Fibroblast of peridontal ligament (primary cell): ENCODE results near the gene PMAIP1.
"Not testable (repeated sequence)": the region's sequence is repeated elsewhere in the genome, so short reads cannot be mapped to it uniquely, and the experiment has no call there.

Experiments
- DNase-seq: peaks from one replicate; pipeline ENCODE4 v3.0.0-alpha.2; 2010; ENCODE audit errors: extremely low read depth

The PMAIP1 gene

DNA sequence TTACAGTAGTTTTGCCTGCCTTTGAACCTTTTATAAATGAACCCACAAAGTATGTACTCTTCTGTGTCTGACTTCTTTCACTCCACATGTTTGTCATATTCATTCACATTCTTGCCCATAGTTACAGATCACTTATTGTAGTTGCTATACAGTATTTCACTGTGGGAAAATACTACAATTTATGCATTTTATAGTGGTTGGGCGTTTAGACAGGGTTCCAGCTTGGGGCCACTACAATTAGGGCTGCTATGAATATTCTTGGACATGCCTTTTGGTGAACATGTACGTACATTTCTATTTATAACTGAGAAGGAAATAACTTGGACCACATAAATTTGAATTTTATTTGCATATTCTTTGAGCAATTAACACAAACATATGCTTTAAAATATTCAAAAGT lies 15.4 kb upstream of the PMAIP1 start:
- peak; percentile 35 for DNase-seq

DNA sequence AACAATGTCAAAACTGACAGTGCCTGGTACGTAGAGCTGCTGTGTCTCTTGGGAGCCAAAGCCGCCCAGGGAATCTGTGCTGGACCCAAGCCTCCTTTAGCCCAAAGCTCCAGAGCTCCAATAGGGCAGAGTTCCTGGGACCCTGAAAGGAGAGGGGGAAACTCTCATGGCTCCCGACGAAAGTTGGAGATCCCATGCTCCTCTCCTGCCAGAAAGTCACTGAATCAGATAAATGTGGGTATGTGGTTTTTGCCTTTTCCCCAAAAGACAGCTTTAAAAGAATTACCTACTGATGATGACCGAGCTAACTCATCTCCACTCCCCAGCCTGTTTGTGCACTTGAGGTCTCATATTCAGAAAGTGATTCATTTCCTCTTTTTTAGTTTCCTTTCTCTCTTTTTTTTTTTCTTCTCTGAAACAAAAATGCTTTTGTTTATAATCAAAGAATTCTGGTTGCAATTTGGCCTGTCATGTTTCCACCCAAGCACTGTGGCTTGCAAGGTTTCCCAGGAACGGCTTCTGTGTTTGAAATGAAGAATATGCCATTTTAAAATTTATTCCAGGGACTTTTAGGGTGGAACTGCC lies 14.1 kb upstream of the PMAIP1 start:
- DNase-seq, result peak; percentile 87

DNA sequence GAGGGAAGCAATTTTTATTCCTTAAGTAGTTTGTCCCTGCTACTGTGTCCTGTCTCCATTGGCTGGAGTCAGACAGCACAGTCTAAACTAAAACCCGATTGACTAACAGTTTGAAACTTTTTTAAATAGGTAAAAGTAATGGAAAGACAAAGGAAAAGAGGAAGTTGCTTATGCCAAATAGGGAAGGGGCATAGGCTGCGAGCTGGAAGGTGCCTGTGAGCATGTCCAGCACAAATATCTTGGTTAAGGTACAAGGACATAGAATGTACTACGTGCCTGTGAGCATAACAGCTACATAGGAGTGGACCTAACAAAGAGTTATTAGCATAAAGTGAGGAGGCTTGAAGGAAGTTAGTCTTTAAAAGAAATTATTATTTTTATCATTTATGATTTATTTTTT lies 13.4 kb upstream of the PMAIP1 start:
- not testable (repeated sequence) for DNase-seq

DNA sequence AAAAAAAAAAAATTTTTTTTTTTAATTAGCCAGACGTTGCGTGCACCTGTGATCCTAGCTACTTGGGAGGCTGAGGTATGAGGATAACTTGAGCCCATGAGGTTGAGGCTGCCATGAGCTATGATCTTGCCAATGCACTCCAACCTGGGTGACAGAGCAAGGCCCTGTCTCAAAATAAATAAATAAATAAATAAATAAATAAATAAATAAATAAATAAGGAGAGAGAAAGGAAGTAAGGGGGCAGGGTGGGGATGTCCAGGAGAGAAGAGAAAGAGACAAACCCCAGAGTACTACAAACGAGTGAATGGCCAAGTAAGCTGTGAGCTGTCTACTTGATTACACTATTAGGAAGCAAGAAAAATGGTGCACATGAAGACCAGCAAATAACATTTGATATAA lies 7.7 kb upstream of the PMAIP1 start:
- no peak for DNase-seq

DNA sequence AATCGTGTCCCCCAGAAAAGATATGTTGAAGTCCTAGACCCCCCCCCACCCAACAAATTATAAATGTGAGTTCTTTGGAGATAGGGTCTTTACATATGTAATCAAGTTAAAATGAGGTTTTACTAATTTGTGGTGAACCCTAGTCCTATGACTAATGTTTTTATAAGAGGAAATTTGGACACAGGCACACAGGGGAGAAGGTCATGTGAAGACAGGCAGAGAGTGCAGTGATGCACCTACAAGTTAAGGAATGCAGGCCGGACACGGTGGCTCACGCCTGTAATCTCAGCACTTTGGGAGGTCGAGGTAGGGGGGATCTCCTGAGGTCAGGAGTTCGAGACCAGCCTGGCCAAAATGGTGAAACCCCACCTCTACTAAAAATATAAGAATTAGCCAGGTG lies 5.8 kb upstream of the PMAIP1 start:
- DNase-seq, result no peak

DNA sequence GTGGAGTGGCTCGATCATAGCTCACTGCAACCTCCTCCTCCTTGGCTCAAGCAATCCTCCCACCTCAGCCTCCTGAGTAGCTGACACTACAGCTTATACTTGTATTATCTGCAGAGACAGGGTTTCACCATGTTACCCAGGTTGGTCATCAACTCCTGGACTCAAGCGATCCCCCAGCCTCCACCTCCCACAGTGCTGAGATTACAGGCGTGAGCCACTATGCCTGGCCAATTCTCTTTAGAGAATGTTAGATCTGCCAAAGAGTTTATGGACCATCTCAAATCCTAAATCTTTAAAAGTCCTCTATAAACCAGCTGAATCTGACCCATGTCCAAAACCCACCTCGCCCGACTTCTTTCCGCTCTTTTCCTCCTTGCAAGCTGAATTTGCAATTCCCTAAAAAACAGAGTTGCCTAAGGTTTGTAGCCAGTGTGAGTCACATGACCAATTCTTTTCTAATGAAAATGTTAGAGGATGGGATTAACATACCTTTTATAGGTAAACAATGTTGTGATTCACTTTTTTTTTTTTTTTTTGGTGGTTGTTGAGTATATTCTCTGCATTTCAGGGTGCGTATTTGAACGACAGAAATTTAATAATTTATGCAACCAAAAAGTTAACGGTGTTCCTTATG lies 2.4 kb upstream of the PMAIP1 start:
- DNase-seq, result no peak

DNA sequence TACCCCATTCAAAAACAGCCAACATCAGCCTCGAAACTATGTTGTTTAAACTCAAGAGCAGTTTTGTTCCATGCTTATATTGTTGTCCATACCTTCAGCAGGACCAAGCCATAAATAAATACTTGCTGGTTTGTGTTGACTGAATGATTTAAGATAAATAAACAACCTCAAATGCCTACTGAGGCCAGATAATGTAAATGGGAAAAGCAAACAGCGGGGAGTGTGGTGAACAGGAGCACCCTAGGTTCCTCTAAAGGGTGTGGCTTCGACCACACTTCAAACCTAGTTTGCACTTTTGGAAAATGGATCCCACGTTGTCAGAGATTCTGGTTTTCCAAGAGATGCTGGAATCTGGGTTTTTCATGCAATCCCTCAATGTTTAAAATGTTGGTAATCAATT lies 1.7 kb upstream of the PMAIP1 start:
- no peak for DNase-seq

DNA sequence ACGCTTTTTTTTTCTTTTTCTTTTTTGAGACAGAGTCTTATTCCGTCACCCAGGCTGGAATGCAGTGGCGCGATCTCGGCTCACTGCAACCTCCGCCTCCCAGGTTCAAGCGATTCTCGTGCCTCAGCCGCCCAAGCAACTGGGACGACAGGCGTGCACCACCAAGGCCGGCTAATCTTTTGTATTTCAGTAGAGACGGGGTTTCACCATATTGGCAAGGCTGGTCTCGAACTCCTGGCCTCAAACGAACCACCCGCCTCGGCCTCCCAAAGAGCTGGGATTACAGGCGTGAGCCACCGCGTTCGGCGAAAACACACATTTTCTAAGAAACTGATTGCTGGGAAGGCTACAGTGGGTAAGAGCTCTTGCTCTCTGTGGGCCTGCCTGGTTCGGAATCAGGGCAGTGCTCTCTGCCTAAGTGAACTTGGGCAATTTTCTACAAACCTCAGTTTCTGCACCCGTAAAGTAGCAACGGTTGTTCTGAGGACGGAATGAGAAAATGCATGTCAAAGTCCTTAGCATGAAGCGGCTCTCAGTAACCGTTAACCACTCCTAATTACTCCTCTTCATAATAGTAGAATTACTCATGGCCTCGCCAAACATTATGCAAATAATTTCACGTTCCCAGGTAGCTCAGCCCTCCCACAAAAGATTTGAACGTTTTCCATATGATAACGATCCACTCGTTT lies 1.0 kb upstream of the PMAIP1 start:
- DNase-seq, result no peak

DNA sequence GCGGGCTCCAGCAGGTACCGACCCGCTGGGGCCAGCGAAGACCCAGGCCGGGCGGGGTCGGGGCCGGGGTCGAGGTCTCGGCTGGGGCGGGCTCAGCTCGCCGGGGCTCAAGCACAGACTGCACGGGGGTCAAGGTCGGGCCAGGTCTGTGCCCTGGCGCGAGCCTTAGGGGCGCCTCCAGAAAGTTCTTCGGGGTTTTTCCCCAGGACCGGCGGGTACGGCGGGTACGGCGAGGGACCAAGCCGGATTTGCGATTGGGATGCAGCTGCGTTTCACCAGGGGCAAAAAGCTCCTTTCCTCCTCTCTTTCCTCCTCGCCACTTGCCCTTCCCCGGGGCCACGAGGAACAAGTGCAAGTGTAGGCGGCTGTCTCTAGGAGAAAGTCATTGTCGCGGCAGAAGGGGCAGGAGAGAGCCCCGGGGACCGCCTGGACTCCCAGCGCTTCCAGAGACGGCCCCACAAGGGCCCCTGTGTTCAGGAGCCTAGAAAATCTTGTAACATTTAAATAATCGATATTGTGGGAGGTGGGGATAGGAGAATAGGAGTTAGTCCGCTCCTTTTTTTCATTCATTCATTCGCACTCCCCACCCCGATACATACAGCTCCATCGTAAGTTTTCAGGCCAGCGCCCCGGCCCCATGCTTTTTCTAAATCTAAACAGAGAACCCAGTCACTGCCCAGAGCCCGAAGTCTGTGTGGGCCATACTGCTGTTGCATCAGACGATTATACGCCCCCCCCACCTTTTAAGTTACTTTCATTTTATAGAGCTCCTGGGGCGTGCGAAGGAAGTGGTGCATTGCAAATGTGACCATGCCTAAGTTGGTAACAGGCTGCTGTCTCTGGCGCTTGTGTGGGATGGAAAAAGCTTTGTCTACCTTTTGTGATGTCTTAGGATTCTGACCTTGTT lies 679 bp downstream of the PMAIP1 start:
- DNase-seq, result peak; percentile 73

DNA sequence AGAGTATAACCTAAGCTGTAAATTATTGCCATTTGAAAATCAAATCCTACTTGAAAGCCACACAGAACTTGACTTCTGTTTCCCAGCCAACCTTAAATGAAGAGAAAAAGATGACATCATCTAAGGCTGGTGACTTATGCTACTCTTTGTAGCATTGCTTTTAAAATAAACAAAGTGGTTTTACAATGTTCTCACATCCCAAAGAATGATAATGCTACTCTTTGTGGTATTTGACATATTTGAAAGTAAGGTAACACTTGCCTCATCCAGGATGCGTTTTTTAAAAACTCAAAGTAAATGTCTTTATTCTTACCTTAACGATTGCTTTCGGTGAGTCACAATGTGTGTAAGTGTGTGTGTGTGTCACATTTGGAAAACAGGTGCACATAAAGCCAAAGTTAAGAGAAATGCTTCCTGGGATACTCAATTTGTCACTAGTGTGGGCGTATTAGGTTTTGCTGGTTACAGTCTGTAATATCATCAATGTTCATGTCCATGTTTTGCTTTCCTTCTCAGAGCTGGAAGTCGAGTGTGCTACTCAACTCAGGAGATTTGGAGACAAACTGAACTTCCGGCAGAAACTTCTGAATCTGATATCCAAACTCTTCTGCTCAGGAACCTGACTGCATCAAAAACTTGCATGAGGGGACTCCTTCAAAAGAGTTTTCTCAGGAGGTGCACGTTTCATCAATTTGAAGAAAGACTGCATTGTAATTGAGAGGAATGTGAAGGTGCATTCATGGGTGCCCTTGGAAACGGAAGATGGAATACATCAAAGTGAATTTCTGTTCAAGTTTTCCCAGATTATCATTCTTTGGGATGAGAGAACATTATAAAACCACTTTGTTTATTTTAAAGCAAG lies 2.6 kb downstream of the PMAIP1 start:
- peak; percentile 88 for DNase-seq

DNA sequence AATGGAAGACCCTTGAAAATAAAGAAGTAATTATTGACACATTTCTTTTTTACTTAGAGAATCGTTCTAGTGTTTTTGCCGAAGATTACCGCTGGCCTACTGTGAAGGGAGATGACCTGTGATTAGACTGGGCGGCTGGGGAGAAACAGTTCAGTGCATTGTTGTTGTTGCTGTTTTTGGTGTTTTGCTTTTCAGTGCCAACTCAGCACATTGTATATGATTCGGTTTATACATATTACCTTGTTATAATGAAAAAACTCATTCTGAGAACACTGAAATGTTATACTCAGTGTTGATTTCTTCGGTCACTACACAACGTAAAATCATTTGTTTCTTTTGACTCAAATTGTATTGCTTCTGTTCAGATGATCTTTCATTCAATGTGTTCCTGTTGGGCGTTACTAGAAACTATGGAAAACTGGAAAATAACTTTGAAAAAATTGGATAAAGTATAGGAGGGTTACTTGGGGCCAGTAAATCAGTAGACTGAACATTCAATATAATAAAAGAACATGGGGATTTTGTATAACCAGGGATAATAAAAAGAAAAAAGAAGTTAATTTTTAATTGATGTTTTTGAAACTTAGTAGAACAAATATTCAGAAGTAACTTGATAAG lies 3.3 kb downstream of the PMAIP1 start:
- DNase-seq, result no peak

DNA sequence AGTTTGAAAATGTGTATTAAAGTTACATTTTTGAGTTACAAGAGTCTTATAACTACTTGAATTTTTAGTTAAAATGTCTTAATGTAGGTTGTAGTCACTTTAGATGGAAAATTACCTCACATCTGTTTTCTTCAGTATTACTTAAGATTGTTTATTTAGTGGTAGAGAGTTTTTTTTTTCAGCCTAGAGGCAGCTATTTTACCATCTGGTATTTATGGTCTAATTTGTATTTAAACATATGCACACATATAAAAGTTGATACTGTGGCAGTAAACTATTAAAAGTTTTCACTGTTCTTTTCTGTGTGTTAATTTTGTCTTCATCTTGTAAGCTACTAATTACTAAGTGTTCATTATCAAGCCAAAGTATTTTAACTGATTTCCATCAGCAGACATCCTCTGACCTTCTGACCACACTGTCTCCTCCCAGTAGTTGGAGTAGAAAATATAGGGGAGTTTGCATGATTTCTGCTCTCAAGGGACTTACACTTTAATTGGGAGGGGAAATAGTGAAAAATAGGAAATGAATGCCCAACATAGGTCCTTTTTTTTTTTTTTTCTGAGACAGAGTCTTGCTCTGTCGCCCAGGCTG lies 4.3 kb downstream of the PMAIP1 start:
- no peak for DNase-seq

DNA sequence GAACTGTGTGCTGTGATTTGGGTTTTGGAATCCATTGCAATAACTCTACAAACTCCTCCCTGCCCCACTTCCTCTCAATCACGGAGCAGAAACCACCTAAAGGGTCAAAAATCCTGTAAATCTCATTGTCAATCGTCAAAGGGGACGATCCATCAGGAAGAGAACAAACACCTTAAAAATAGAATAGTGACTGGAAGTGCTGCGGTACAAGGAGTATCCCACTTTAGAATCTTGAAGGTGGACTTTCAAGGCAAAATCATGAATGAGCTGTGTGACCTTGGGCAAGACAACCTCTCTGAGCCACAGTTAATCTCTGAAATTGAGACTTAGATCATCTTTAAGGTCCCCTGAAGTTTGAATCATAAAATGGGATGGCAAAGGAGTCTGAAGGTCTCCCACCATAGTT lies 5.9 kb downstream of the PMAIP1 start:
- DNase-seq, result no peak

DNA sequence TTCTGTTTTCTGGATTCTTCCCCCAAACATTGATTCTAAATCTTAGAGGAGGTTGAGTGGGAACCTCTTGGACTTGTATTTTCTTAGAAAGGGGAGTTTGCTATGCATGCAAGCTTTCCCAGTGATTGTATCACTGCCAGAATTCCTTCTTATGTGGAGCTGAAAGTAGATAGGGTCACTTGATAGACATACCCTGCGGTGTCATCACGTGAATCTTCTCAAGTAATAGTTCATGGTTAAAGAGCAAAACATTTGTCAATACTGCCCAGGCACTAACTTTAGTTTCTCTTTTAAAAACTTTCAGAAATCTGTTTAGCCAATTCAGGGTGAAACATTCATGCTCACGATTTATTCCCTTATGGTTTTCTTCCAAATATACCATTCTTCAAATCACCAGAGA lies 6.4 kb downstream of the PMAIP1 start:
- DNase-seq, result no peak

DNA sequence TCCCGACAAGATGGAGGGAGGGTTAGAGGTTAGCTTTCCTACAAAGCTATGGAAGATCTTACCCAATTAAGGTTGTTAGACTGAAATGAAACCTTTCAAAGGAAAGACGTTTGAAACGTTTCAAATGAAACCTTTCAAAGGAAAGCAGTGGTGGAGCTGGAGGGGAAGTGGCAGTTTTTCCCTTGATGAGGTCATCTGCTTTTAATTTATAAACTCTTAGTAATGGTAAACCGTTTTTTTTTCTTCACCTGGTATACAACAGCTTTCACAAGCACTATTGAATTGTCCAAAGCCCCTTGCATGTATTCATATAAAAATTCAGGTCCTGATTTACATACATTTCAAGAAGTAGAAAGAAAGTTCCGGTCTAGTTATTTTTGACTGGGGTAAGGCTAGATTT lies 7.4 kb downstream of the PMAIP1 start:
- no peak for DNase-seq

DNA sequence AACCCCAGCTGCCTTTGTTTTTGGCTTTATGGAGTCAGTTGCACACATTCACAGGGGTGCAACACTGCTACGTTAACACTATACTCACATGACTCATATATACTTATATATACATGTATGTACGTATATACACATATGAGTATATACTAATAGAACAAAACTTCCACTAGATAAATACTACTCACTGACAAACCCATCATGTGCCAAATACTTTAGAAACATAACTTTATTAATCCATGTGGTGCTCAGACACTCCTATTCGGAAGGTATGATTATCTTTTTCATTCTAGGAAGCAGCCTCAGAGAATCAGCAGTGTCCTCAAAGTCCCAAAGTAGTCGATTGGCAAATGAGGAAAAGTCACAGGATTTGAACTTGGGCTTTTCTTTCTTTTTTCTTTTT lies 7.9 kb downstream of the PMAIP1 start:
- DNase-seq, result no peak

DNA sequence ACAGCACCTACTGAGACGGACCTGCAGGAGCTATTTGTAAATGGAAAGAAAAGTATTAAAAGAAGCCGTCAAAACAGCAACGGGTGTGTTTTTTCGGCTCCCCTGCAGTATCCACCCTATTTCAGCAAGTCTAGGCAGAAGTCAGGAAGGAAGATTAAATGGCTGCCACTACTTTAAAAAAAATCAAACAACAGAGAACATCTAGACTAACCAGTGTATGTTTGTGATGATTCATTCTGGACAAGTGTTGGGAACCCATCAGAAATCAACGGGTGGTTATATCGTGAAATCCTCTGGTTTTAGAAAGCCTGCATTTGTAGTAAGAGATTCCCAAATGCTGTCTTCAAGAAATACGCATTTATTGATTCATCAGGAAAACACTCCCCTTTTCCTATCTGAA lies 9.0 kb downstream of the PMAIP1 start:
- DNase-seq, result peak; percentile 91

DNA sequence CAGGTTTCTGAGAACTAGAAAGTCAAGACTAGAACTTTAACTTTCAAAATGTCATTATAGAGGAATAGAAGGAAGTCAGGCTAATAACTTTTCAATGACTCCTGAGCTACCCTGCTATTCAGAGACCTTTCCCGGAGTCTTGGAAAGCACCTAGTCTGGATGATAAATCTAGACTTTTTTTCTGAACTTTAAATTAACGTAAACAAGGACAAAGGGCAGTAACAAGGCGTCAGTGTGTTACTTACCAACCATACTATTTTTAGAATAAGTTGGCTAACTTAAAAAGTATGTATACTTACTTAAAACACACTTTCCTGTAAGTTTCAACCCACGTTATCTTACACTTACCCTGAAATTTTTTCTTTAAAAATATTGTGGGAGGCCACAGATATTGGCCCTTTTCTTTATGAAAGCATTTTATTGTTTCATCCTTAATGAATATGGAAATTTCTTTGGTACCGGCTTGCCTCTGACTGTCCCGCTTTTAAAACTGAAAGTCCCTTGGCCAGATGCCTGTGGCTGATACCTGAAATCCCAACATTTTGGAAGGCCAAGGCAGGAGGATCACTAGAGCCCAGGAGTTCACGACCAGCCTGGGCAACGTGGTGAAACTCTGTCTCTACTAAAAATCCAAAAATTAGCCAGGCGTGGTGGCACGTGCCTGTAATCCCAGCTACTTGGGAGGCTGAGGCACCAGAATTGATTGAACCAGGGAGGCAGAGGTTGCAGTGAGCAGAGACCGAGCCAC lies 9.7 kb downstream of the PMAIP1 start:
- DNase-seq, result no peak

DNA sequence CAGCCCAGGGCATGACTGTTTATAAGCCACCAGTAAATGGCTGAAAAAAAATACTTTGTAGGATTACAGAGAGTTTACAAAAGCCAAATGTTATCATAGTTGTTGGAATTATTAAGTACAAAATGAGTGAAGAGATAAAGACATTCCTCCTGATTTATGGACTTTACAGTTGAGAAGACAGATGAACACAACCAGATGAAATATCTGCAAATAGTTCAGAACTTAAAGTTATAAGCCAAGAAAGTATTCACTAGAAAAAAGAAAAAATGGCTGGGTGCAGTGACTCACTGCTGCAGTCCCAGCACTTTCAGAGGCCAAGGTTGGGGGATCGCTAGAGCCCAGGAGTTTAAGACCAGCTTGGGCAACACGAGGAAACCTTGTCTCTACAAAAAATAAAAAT lies 11.2 kb downstream of the PMAIP1 start:
- peak; percentile 65 for DNase-seq

DNA sequence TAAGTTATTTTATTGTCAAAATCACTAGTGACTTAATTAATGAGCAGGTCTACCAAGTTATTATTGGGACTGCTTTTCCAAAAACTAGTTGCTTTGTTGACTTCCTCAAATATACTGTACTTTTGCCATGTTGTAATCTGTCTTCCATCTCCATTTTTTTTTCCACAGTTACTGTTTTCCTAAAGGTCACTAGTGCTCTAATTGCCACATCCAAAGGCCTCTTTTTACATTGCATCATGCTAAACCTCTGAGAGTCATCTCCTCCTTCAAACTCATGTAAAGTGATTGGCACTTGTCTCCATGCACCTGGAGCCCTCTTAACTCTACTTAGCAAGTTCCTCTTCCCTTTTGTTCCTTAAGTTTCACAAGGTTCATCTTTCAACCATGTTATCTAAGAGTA lies 11.8 kb downstream of the PMAIP1 start:
- DNase-seq, result no peak
